ENCODE results near the gene MYO1E.

DNA sequence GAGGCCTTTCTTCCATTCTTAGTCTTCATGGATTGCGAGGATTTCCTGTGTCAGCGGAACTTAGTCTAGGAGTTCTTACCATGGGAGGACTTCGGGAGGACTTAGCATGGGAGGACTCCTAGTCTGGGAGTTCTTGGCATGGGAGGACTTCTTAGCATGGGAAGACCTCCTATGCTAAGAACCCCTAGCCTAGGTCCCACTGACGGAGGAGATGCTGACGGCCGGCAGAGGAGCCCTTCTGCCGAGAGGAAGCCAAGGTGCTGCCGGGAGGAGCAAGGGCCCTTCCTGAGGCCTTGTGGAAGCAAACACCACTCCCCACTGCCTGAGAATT, 201.6 kb downstream of the MYO1E start:
- TF ChIP-seq, protein P1, sequence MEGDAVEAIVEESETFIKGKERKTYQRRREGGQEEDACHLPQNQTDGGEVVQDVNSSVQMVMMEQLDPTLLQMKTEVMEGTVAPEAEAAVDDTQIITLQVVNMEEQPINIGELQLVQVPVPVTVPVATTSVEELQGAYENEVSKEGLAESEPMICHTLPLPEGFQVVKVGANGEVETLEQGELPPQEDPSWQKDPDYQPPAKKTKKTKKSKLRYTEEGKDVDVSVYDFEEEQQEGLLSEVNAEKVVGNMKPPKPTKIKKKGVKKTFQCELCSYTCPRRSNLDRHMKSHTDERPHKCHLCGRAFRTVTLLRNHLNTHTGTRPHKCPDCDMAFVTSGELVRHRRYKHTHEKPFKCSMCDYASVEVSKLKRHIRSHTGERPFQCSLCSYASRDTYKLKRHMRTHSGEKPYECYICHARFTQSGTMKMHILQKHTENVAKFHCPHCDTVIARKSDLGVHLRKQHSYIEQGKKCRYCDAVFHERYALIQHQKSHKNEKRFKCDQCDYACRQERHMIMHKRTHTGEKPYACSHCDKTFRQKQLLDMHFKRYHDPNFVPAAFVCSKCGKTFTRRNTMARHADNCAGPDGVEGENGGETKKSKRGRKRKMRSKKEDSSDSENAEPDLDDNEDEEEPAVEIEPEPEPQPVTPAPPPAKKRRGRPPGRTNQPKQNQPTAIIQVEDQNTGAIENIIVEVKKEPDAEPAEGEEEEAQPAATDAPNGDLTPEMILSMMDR (IDR thresholded peaks at IDR 0.05; ENCODE audit: low read depth, low read length, missing input control), result no peak
- no peak for TF ChIP-seq JUND (IDR thresholded peaks at IDR 0.05)

Measured in liver (tissue), 3 donors.